Muscle layer of colon (tissue), 2 donors: ENCODE data around the gene MIAT.
"Not testable (repeated sequence)": the region's sequence is repeated elsewhere in the genome, so short reads cannot be mapped to it uniquely, and the experiment has no call there.

Source experiments
- H3K27ac ChIP-seq: one replicate; pipeline ENCODE4 v1.7.0; 2013; ENCODE audit warnings: low read depth, mild to moderate bottlenecking, low read length, moderate library complexity
- H3K27me3 ChIP-seq, 2 donors: one replicate each; pipeline ENCODE4 v1.7.0; 2013; ENCODE audit warnings: low read length in 2 of 2, mild to moderate bottlenecking in 2 of 2; ENCODE audit not compliant: insufficient read depth in 2 of 2, control insufficient read depth in 1 of 2
- H3K36me3 ChIP-seq: one replicate; pipeline ENCODE4 v1.7.0; 2013; ENCODE audit warnings: mild to moderate bottlenecking, low read length; ENCODE audit not compliant: insufficient read depth
- H3K4me1 ChIP-seq: one replicate; pipeline ENCODE4 v1.7.0; 2013; ENCODE audit warnings: mild to moderate bottlenecking, low read length; ENCODE audit not compliant: insufficient read depth
- H3K4me3 ChIP-seq, 2 donors: one replicate each; pipeline ENCODE4 v1.7.0; 2013; ENCODE audit warnings: low read length in 2 of 2, low read depth in 1 of 2, mild to moderate bottlenecking in 1 of 2, moderate library complexity in 1 of 2
- H3K9ac ChIP-seq: one replicate; pipeline ENCODE4 v1.7.0; 2013; ENCODE audit warnings: low read length
- H3K9me3 ChIP-seq: one replicate; pipeline ENCODE4 v1.7.0; 2013; ENCODE audit warnings: mild to moderate bottlenecking, low read length
- donor health status: abdominal sarcoma.
- donor health status: Adenocarcinoma of cecum.

The MIAT gene

GRCh38 chr22:26656891-26657851 lies at the start of gene MIAT:
TSS of gene MIAT (plus strand) at chr22:26657588.
- no peak within 1 kb of the TSS for H3K27ac ChIP-seq
- no peaks in the 10 kb centered on the region for H3K9me3 ChIP-seq
- H3K36me3 ChIP-seq: no peaks in the 10 kb centered on the region
- H3K27me3 ChIP-seq: peaks cover 23 to 39% of the 10 kb centered on the region in 2 donors
- H3K4me1 ChIP-seq: peaks cover 17% of the 10 kb centered on the region
- peak within 1 kb of the TSS in 1 of 2 donors; percentile 31 for H3K4me3 ChIP-seq
- H3K9ac ChIP-seq: no peak within 1 kb of the TSS

DNA sequence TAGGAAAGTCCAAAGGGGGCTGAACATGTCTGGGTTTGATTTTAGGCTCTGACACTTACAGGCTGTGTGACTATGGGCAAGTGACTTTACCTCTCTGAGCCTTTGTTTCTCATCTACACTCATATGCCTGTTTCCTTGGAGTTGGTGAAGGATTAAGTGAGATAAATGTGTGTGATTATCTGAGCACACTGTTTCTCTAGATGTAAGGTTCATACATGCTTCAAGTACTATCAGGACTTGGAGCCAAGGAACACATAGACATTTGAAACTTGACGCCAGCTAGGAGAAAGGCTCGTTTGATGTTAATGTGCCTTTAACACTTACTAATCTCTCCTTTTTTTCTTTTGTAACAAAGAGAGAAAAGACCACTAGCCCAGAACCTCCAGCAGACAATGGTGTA lies 49.3 kb upstream of the MIAT start:
- no peak overlapping the region for H3K27ac ChIP-seq

GRCh38 chr22:26609287-26609686 lies 48.1 kb upstream of the MIAT start:
- H3K27me3 ChIP-seq: peaks cover 4 to 5% of the 10 kb centered on the region in 2 donors
- H3K36me3 ChIP-seq: no peaks in the 10 kb centered on the region
- no peaks in the 10 kb centered on the region for H3K9me3 ChIP-seq
- no peaks in the 10 kb centered on the region for H3K4me1 ChIP-seq
- H3K9ac ChIP-seq: no peak overlapping the region
- H3K4me3 ChIP-seq: no peak overlapping the region
- no peak overlapping the region for H3K27ac ChIP-seq

More for the DNA sequence above, 49.3 kb upstream of the MIAT start:
- Histone ChIP-seq H3K4me3 (no peak overlapping the region), H3K27me3 (peaks cover 4 to 5% of the 10 kb centered on the region in 2 donors), H3K9me3 (no peaks in the 10 kb centered on the region), H3K9ac (no peak overlapping the region), H3K36me3 (no peaks in the 10 kb centered on the region), H3K4me1 (no peaks in the 10 kb centered on the region)

- Histone ChIP-seq H3K4me3 (no peak overlapping the region), H3K4me1 (no peaks in the 10 kb centered on the region), H3K9me3 (no peaks in the 10 kb centered on the region), H3K9ac (no peak overlapping the region), H3K27me3 (peaks cover 4 to 10% of the 10 kb centered on the region in 2 donors), H3K27ac (no peak overlapping the region), H3K36me3 (no peaks in the 10 kb centered on the region)
These were observed 47.1 kb upstream of the MIAT start for GRCh38 chr22:26610072-26610958.

DNA sequence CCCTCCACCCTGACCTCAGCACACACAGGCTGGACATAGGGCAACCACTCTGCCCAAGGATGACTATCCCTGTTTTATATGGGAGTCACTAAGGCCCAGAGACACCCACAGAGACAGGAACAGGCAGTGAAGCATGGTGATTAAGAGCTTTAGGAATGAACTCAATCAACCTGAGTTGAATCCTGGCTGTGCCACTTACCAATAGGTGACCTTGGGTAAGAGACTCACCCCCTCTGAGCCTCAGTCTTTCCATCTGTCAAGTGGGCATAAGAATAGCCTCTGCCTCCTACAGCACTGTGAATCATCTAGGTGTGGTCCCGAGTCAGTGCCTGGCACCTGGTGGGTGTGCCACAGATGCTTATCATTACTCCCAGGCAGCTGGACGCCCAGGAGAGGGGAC lies 46.4 kb upstream of the MIAT start:
- H3K27me3 ChIP-seq: peaks cover 4 to 10% of the 10 kb centered on the region in 2 donors
- H3K4me3 ChIP-seq: no peak overlapping the region
- no peaks in the 10 kb centered on the region for H3K4me1 ChIP-seq
- no peak overlapping the region for H3K9ac ChIP-seq
- no peaks in the 10 kb centered on the region for H3K36me3 ChIP-seq
- H3K27ac ChIP-seq: no peak overlapping the region
- no peaks in the 10 kb centered on the region for H3K9me3 ChIP-seq

GRCh38 chr22:26612652-26613051 lies 44.7 kb upstream of the MIAT start:
- Histone ChIP-seq H3K36me3 (no peaks in the 10 kb centered on the region), H3K27me3 (peaks cover 4 to 10% of the 10 kb centered on the region in 2 donors), H3K4me3 (no peak overlapping the region), H3K9me3 (no peaks in the 10 kb centered on the region), H3K27ac (no peak overlapping the region), H3K4me1 (no peaks in the 10 kb centered on the region), H3K9ac (no peak overlapping the region)

- not testable (repeated sequence) for H3K4me3 ChIP-seq, H3K9ac ChIP-seq, H3K9me3 ChIP-seq, H3K27ac ChIP-seq, H3K4me1 ChIP-seq, H3K36me3 ChIP-seq
- H3K27me3 ChIP-seq: peaks cover 4 to 10% of the 10 kb centered on the region in 2 donors
These were observed 43.6 kb upstream of the MIAT start for GRCh38 chr22:26613753-26614152.

GRCh38 chr22:26614322-26614721 lies 43.1 kb upstream of the MIAT start:
- peaks cover 4 to 12% of the 10 kb centered on the region in 2 donors for H3K27me3 ChIP-seq
- H3K4me1 ChIP-seq: no peaks in the 10 kb centered on the region
- H3K9me3 ChIP-seq: no peaks in the 10 kb centered on the region
- no peak overlapping the region for H3K9ac ChIP-seq
- H3K27ac ChIP-seq: no peak overlapping the region
- H3K36me3 ChIP-seq: no peaks in the 10 kb centered on the region
- no peak overlapping the region for H3K4me3 ChIP-seq

DNA sequence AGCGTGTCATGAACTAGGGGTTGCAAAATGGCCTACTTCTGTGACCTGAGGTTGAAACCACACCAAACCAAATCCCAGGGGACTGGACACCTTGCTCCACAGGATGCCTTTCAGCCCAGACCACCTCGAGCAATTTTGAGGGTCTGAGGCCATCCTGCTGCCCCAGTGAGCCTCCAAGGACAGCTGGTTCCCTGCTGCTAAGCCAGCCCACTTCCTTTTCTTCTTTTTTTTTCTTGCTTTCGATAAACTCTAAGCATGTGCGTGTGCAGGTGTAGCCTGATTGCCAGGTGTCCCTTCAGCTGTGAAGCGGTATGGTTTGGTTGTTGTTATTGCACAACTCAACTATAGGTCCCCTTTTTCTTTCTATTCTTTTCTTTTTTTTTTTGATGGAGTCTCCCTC lies 42.2 kb upstream of the MIAT start:
- no peak overlapping the region for H3K4me3 ChIP-seq
- H3K4me1 ChIP-seq: no peaks in the 10 kb centered on the region
- no peak overlapping the region for H3K9ac ChIP-seq
- no peaks in the 10 kb centered on the region for H3K9me3 ChIP-seq
- H3K27me3 ChIP-seq: peaks cover 4 to 15% of the 10 kb centered on the region in 2 donors
- no peaks in the 10 kb centered on the region for H3K36me3 ChIP-seq
- H3K27ac ChIP-seq: no peak overlapping the region

- Histone ChIP-seq H3K9me3 (no peaks in the 10 kb centered on the region), H3K4me3 (no peak overlapping the region), H3K27ac (no peak overlapping the region), H3K4me1 (no peaks in the 10 kb centered on the region), H3K36me3 (no peaks in the 10 kb centered on the region), H3K27me3 (peaks cover 4 to 15% of the 10 kb centered on the region in 2 donors), H3K9ac (no peak overlapping the region)
These were observed 41.5 kb upstream of the MIAT start for GRCh38 chr22:26615830-26616435.

DNA sequence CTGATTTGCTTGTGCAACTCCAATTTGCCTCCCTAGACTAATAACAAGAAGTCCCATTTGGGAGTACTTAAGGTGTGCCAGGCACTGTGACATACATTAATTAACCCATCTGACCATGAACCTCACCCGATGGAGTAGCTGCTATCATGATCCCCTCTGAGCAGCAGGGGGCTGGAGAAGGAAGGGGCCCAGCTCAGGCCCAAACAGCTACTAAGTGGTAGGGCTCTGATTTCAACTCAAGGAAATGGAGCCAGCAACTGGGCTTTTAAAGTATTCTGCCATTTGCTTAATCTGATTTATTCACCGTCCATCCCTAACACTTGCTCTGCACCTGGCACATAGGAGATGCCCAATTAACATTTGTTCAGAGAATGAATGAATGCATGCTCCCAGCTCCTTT lies 40.7 kb upstream of the MIAT start:
- H3K4me1 ChIP-seq: no peaks in the 10 kb centered on the region
- H3K9ac ChIP-seq: no peak overlapping the region
- H3K4me3 ChIP-seq: no peak overlapping the region
- H3K27ac ChIP-seq: no peak overlapping the region
- no peaks in the 10 kb centered on the region for H3K9me3 ChIP-seq
- H3K36me3 ChIP-seq: no peaks in the 10 kb centered on the region
- H3K27me3 ChIP-seq: peaks cover 4 to 15% of the 10 kb centered on the region in 2 donors
